ENCODE results near the gene PRR29.
"Not testable (repeated sequence)": the region's sequence is repeated elsewhere in the genome, so short reads cannot be mapped to it uniquely, and the experiment has no call there.

PRR29 gene

GRCh38 chr17:64015447-64015846, 17.3 kb downstream of the PRR29 start:
- no peak for DNase-seq (ENCODE audit: low spot score)

- no peak for DNase-seq (ENCODE audit: low spot score)
Observed at GRCh38 chr17:64016231-64016784, 18.2 kb downstream of the PRR29 start.

GRCh38 chr17:64016974-64017373, 18.8 kb downstream of the PRR29 start:
- no peak for DNase-seq (ENCODE audit: low spot score)

- DNase-seq (ENCODE audit: low spot score): no peak
Observed at GRCh38 chr17:64017381-64017980, 19.3 kb downstream of the PRR29 start.

GRCh38 chr17:64019551-64019961, 21.4 kb downstream of the PRR29 start:
- DNase-seq (ENCODE audit: low spot score): not testable (repeated sequence)

- no peak for DNase-seq (ENCODE audit: low spot score)
Observed at GRCh38 chr17:64020056-64020766, 22.1 kb downstream of the PRR29 start, which contains the start of gene ICAM2. Gene ICAM2 (minus strand): TSS chr17:64020633. CDS start chr17:64006691, 13,942 bp downstream.

- DNase-seq (ENCODE audit: low spot score): peak; percentile 43
Observed at GRCh38 chr17:64022611-64023063, 24.5 kb downstream of the PRR29 start.

GRCh38 chr17:64024215-64024654, 26.1 kb downstream of the PRR29 start:
- no peak for DNase-seq (ENCODE audit: low spot score)

- no peak for DNase-seq (ENCODE audit: low spot score)
Observed at GRCh38 chr17:64024781-64025731, 26.9 kb downstream of the PRR29 start.

GRCh38 chr17:64025732-64026294, 27.7 kb downstream of the PRR29 start:
- peak; percentile 89 for DNase-seq (ENCODE audit: low spot score)

- DNase-seq (ENCODE audit: low spot score): peak; percentile 77
Observed at GRCh38 chr17:64028874-64029464, 30.8 kb downstream of the PRR29 start.

GRCh38 chr17:64032081-64032480, 33.9 kb downstream of the PRR29 start:
- DNase-seq (ENCODE audit: low spot score): no peak

- no peak for DNase-seq (ENCODE audit: low spot score)
Observed at GRCh38 chr17:64036198-64036922, 38.2 kb downstream of the PRR29 start.

- no peak for DNase-seq (ENCODE audit: low spot score)
Observed at GRCh38 chr17:64037180-64037579, 39.0 kb downstream of the PRR29 start.

GRCh38 chr17:64037802-64038201, 39.7 kb downstream of the PRR29 start:
- no peak for DNase-seq (ENCODE audit: low spot score)

- no peak for DNase-seq (ENCODE audit: low spot score)
Observed at GRCh38 chr17:64038331-64039105, 40.4 kb downstream of the PRR29 start.

GRCh38 chr17:64039106-64039400, 40.9 kb downstream of the PRR29 start:
- no peak for DNase-seq (ENCODE audit: low spot score)

GRCh38 chr17:64040206-64040605, 42.1 kb downstream of the PRR29 start:
- DNase-seq (ENCODE audit: low spot score): no peak

GRCh38 chr17:64041912-64042311, 43.8 kb downstream of the PRR29 start:
- DNase-seq (ENCODE audit: low spot score): no peak
